ENCODE data around the gene RNF187. TPM values are rescaled to one million over a fixed set of nuclear protein-coding genes. Genes with fewer than 3 reads are reported as not detected.

The RNF187 gene
- total and polyA plus RNA-seq, 8 donors: 8.9 to 44.6 (median 27.8) TPM

- TF ChIP-seq CTCF (IDR thresholded peaks at IDR 0.05) (no peak), POLR2A (IDR thresholded peaks at IDR 0.05) (no peak)
- H3K9me3 ChIP-seq: no peaks in the 10 kb centered on the region
- intact Hi-C loops (cut with DNase I; ENCODE audit: low total_unique reads): no loop called here
- WGBS, 5 donors: 86 to 92% (median 88%) methylated on average over 9 of the region's 9 CpGs
- no peaks in the 10 kb centered on the region for H3K36me3 ChIP-seq
- H3K27me3 ChIP-seq: peaks cover 5 to 100% (median 52%) of the 10 kb centered on the region in 3 donors
- no peak overlapping the region for H3K27ac ChIP-seq
- H3K4me3 ChIP-seq: no peak overlapping the region
- peaks cover 6 to 11% (median 9%) of the 10 kb centered on the region in 4 donors for H3K4me1 ChIP-seq
- no peak for DNase-seq
These were observed 46.3 kb upstream of the RNF187 start for GRCh38 chr1:228440761-228441500.

GRCh38 chr1:228443395-228443794 lies 43.8 kb upstream of the RNF187 start:
- peaks cover 5 to 92% (median 69%) of the 10 kb centered on the region in 3 donors for H3K27me3 ChIP-seq
- TF ChIP-seq CTCF (IDR thresholded peaks at IDR 0.05) (no peak), POLR2AphosphoS5 (IDR thresholded peaks at IDR 0.05) (no peak), POLR2A (IDR thresholded peaks at IDR 0.05) (no peak)
- H3K27ac ChIP-seq: no peak overlapping the region
- H3K4me1 ChIP-seq: peaks cover 9 to 16% (median 14%) of the 10 kb centered on the region in 4 donors
- no peaks in the 10 kb centered on the region for H3K36me3 ChIP-seq
- intact Hi-C loops (cut with DNase I; ENCODE audit: low total_unique reads): no loop called here
- no peaks in the 10 kb centered on the region for H3K9me3 ChIP-seq
- DNase-seq: no peak
- no peak overlapping the region for H3K4me3 ChIP-seq

GRCh38 chr1:228445490-228445842 lies 41.7 kb upstream of the RNF187 start:
- Histone ChIP-seq H3K4me3 (peak overlapping the region; percentile 19 to 42 (median 34)), H3K36me3 (no peaks in the 10 kb centered on the region), H3K9me3 (no peaks in the 10 kb centered on the region), H3K4me1 (peaks cover 9 to 16% (median 14%) of the 10 kb centered on the region in 4 donors), H3K27ac (peak overlapping the region in 1 of 5 donors; percentile 46), H3K27me3 (peaks cover 5 to 71% (median 59%) of the 10 kb centered on the region in 3 donors)
- intact Hi-C loops (cut with DNase I; ENCODE audit: low total_unique reads): no loop called here
- TF ChIP-seq CTCF (IDR thresholded peaks at IDR 0.05) (no peak), POLR2AphosphoS5 (IDR thresholded peaks at IDR 0.05) (no peak), POLR2A (IDR thresholded peaks at IDR 0.05) (no peak), EP300 (IDR thresholded peaks at IDR 0.05) (no peak)
- 3 to 7% (median 6%) methylated on average over 14 to 16 of the region's 16 CpGs for WGBS, 5 donors
- DNase-seq: no peak

GRCh38 chr1:228445843-228446650 lies 41.1 kb upstream of the RNF187 start:
- H3K27me3 ChIP-seq: peaks cover 5 to 66% (median 59%) of the 10 kb centered on the region in 3 donors
- intact Hi-C loops (cut with DNase I; ENCODE audit: low total_unique reads): no loop called here

More at GRCh38 chr1:228445843-228446650, 41.1 kb upstream of the RNF187 start:
- no peak for TF ChIP-seq CTCF (IDR thresholded peaks at IDR 0.05)
- no peak for TF ChIP-seq EP300 (IDR thresholded peaks at IDR 0.05)
- TF ChIP-seq POLR2AphosphoS5 (IDR thresholded peaks at IDR 0.05): no peak
- TF ChIP-seq POLR2A (IDR thresholded peaks at IDR 0.05): no peak
- Histone ChIP-seq H3K36me3 (no peaks in the 10 kb centered on the region), H3K4me3 (peak overlapping the region; percentile 19 to 42 (median 34)), H3K27ac (peak overlapping the region in 1 of 5 donors; percentile 46), H3K4me1 (peaks cover 9 to 16% (median 14%) of the 10 kb centered on the region in 4 donors), H3K9me3 (no peaks in the 10 kb centered on the region)
- WGBS, 5 donors: 4 to 9% (median 5%) methylated on average over 42 to 51 of the region's 51 CpGs
- DNase-seq: peak in 1 of 2 donors; percentile 73

Measured in stomach (tissue), 9 donors.